GM19351 (cell line): Measurements from ENCODE around the gene CEMIP.
"Not testable (repeated sequence)": the region's sequence is repeated elsewhere in the genome, so short reads cannot be mapped to it uniquely, and the experiment has no call there.

Source experiments
- ATAC-seq: cut with Tn5 transposase; IDR thresholded peaks from one replicate; pipeline ENCODE4 v1.9.1; 2021; ENCODE audit warnings: mild to moderate bottlenecking, moderate library complexity; ENCODE audit not compliant: unreplicated experiment

The CEMIP gene

DNA sequence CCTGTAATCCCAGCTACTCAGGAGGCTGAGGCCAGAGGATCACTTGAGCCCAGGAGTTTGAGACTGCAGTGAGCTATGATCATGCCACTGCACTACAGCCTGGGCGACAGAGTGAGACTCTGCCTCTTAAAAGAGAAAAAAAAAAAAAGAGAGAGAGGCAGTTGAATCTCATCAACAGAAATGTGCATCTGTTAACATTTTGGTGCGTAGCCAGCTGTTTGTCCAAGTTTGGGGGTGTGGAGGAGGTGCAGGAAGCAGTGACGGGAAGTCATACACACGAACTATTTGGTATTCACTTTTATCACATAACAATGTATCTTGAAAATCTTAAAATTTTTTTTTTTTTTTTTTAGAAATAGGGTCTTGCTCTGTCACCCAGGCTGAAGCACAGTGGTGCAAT, 18.2 kb upstream of the CEMIP start:
- ATAC-seq = no peak

DNA sequence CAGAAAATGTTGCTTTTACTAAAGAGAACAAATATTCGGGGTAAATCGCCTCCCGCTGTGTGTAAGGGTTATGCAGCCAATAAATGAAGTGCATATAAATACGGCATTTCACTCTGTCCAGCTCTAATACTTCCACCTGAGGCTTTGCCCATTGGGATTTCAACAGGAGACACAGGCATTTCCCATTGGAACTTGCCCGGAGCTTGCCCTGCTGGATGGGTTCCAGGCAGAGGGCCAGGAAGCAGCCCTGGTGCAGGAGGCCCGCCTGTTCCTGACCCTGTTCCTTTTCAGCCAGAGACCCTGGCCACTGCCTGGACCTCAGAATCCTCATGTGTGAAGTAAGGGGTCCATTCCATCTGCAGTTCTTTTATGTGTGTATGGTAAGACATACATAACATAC, 17.4 kb upstream of the CEMIP start:
- ATAC-seq = no peak

DNA sequence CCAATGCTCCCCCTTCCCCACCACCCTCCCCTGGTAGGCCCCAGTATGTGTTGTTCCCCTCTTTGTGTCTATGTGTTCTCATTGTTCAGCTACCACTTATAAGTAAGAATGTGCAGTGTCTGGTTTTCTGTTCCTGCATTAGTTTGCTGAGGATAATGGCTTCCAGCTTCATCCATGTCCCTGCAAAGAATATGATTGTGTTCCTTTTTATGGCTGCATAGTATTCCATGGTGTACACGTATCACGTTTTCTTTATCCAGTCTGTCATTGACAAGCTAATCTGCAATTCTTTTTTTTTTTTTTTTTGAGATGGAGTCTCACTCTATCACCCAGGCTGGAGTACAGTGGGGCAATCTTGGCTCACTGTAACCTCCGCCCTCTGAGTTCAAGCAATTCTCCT, 15.9 kb upstream of the CEMIP start:
- ATAC-seq = not testable (repeated sequence)

DNA sequence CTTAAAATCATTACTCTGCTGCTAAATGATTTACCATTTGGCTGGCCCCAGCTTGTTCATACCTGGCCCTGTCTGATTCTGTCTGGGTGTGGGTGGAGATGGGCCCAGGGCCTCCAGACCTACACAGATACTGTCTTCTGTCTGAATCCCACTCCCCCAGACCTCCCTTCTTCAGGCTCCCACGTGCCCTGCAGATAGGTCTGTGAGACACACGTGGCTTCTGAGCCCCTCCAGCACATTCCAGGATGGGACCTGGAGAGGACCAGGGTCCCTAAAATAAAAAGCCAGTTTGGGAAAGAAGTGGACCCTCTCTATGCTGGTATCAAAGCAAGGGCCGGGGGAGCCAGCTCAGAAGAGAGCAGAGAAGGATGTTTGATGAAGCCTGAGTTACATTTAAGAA, 14.6 kb upstream of the CEMIP start:
- ATAC-seq = no peak

DNA sequence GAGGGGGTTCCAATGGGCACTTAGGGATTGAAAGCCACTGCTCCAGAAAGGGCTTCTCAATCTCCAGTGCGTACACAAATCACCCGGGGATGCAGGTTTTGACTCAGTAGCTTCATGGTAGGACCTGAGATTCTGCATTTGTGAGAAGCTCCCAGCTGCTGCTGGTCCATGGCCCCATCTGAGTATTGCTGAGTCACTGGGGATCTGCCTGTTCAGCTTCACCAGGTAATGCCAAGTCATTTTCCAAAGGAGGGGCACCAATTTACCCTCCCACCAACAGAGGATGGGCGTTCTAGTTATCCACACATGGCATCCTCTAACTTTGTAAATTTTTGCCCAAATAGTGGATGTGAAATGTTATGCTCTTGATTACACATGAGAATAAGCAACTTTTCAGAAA, 12.9 kb upstream of the CEMIP start:
- ATAC-seq = no peak

DNA sequence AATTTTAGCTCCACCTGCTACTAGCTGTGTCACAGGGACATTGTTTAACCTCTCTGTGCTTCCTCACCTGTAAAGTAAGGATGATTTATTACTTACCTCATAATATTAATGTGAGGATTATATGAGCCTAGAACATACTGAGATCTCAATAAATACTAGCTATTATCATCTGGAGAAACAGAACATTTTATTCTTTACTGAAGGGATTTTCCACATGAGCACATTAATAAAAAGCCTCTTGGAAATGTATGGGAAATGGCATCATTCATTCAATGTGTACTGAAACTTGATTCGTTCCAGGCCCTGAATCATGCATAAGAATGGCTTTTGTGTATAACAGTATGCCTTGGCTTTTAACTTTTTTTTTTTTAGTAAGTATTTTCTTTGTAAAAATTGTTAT, 11.0 kb upstream of the CEMIP start:
- no peak for ATAC-seq

DNA sequence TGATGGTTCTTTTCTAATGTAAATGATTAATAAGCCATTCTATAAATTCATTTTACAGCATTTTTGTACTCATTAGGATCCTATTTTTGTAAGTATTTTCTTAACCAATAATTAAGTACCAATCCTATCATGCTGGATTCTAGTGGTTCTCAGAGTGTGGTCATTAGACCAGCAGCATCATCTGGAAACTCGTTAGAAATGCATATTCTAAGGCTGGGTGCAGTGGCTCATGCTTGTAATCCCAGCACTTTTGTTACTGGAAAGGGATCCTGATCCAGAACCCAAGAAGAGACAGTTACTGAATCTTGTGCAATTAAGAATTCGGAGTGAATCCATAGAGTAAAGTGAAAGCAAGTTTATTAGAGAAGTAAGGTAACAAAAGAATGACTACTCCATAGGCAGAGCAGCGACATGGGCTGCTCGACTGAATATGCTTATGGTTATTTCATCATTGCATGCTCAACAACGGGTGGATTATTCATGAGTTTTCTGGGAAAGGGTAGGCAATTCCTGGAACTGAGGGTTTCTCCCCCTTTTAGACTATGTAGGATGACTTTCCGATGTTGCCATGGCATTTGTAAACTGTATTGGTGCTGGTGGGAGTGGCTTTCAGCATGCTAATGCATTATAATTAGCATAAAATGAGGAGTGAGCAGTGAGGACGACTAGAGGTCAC, 9.9 kb upstream of the CEMIP start:
- no peak for ATAC-seq

DNA sequence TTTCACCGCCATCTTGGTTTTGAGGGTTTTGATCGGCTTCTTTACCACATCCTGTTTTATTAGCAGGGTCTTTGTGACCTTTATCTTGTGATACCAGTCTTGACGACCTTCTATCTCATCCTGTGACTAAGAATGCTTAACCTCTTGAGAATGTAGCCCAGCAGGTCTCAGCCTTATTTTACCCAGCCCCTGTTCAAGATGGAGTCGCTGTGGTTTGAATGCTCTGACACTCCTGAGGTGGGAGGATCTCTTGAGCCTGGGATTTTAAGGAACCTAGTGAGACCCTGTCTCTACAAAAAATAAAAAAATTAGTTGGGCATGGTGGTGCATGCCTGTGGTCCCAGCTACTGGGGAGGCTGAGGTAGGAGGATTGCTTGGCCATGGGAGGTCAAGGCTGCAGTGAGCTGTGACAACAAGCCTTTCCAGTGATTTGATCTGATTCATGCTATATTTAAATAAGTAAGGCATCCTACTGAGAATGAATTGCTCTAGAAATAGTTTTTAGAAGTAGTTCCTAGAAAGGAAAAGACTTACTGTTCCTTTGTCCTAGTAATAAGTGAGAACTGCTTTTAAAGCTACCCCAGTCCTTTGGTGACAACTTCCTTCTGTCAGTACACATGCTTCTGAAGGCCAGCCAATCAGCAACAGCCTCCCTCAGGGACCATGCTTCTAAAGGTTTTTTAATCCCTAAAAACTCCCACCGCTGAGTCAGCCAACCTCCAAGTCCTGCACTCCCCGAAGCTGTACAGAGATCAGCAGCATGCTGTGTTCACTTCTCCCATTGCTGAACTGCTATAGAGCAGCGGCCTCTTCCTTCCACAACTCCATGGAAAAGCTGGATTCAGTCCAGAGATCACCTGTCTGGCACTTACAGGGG, 9.1 kb upstream of the CEMIP start:
- no peak for ATAC-seq

DNA sequence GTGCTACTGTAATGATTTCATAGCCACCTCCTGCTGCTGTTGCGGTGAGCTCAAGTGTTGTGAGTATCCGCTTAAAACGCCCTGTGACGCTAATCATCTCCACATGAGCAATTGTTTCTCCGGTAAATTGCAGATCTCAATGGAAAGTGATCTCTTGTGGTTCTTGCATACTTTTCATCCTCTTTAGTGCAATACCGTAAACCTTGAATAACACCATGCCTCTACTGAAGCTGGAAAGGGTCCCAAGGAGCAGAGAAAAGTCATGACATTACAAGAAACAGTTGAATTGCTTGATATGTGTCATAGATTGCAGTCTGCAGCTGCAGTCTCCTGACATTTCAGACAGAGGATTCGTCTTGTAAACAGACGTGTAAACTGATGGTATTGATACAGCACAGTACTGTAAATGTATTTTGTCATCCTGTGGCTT, 6.0 kb upstream of the CEMIP start:
- ATAC-seq = no peak

DNA sequence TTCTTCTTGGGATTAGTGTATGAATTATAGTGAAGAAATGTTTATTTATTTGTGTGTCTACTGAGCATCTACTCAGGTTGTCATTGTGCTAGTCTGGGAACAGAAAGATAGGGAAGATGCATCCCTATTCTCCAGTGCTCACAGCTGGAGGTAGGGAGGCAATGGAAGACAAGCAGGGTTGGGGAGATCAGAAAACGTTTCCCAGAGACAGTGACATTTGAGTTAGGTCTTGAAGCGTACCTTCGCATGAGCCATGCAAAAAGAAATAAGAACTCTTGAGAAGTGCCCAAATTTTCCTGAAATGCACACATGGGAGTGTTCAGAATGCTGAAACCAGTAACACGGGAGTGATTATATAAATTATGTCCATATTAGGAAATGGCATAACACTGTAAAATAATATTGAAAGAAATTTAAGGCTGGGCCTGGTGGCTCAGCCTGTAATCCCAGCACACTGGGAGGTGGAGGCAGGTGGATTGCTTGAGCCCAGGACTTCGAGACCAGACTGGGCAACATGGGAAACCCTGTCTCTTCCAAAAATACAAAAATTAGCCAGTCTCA, 5.3 kb upstream of the CEMIP start:
- ATAC-seq = no peak

DNA sequence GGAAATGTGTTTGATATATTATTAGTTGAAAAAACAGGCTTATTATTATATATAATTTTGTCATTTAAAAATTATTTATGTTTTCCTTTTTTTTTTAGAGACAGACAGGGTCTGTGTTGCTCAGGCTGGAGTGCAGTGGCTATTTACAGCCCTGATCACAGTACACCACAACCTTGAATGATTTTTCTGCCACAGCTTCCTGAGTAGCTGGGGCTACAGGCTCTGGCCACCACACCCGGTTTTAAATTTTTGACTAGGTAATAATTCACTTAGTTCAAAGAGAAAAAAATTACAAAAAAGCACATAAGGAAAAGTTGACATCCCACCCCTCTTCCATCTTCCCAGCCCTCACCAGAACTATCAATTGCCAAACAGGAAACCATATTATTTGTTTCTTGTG, 4.7 kb upstream of the CEMIP start:
- ATAC-seq = no peak

DNA sequence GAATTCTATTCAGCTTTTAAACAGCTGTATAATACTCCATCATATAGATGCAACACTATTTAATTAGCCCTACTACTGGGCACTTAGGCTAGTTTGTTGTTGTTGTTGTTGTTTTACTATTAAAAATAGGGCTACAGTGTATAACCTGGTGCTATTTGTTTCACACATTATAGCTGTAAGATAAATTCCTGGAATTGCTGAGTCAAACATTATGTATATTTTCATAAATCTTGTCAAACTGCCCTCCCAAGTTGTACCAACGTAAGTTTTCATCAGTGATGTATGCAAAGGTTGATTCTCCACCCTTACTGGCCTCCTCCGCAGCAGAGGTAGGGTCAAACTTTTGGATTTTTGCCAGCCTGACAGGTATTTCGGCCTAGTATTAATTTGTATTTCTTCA, 3.8 kb upstream of the CEMIP start:
- no peak for ATAC-seq

DNA sequence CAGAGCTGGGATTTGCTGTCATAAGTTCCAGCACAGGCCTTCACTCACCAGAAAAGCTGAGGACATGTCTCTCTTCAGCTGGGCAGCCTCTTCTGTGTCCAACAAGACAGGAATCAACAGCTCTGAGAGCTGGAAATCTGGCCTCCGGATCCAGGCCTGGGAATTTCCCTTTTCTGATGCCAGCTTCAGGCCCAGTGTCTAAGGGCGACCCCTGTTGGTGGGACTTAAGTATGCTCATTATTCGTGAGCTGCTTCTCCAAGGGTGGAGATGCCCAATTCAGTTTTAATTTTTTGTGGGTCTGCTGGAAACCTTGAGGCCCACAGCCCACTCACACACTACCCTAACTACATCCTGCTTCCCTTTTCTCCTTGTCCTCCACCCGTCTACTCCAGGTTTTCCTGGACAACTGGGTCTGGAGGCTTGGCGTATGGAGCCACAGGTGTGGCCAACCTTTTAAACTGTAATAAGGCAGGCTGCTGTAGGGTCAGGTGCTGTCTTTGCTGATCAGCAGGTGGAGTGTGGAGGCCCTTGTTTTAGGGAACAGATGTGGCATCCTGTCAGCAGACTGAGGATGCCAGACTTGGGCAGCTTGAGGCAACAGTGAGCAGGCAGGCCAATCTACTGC, 2.6 kb upstream of the CEMIP start:
- ATAC-seq = no peak

DNA sequence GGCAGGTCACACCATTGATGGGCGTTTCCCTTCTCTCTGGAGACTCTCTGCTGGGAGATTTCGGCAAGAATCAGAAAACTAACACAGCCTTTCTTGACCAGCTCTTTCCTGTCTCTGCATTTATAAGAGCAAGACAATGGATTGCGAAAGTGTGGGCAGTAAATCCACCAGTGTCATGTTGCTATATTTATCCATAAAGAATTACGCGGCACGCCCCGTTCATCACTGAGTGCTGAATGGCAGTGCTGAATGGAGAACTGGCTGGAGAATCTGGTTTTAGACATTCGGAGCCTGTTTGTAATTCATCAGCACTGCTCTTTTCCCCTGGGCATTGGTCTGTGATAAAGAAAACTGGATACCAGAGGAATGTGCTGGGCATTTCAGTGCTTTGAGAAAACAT, 2.0 kb upstream of the CEMIP start:
- ATAC-seq = no peak

DNA sequence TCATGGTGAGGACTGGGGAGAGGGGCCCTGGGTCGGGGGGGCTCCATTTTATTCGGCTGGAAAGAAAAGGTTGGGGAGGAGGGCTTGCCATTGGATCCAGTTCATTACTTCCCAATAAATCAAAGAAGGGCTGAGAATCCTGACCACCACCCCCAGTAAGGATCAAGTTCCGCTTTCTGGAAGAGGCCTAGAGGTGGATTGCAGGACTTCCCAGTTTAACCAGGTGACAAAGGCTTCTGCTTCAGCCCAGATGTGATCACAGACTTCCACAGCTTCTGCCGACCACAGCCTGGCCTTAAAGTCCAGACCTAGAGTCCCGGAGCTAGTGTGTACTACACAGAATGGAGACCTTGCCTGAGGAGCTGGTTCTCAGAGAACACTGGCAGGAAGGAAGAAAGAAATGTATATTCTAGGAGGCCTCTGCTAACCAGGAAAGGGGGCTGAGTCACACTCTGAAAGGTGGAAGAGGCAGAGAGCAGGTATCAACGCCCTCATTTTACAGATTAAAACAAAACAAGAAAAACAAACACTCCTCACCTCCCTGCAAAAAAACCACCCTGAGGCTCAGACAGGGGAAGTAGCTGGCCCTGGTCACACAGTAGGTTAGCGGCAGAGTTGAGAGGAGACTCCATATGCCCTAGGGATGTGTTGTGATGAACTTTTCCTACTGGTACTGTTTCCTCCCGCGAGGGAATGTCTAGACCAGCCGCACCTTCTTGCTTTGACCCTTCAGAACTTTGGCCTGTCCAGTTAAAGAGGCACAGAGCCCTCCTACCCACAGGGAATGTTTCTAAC, 1.1 kb upstream of the CEMIP start:
- ATAC-seq = no peak

DNA sequence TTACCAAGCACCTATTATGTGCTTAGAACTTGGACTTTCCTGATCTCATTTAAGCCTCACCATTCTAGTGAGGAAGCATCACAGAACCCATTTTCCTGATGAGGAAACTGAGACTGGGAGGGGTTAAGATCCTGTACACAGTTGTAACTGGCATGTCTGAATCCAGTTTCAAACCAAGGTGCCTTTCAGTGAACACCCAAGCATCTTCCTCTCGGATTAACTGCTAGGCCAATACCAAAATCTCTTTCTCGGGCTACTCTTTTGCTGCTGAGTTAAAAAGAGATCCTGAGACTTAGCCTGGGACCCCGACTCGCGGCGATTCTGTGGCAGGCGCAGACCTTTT, 578 bp upstream of the CEMIP start:
- no peak for ATAC-seq

DNA sequence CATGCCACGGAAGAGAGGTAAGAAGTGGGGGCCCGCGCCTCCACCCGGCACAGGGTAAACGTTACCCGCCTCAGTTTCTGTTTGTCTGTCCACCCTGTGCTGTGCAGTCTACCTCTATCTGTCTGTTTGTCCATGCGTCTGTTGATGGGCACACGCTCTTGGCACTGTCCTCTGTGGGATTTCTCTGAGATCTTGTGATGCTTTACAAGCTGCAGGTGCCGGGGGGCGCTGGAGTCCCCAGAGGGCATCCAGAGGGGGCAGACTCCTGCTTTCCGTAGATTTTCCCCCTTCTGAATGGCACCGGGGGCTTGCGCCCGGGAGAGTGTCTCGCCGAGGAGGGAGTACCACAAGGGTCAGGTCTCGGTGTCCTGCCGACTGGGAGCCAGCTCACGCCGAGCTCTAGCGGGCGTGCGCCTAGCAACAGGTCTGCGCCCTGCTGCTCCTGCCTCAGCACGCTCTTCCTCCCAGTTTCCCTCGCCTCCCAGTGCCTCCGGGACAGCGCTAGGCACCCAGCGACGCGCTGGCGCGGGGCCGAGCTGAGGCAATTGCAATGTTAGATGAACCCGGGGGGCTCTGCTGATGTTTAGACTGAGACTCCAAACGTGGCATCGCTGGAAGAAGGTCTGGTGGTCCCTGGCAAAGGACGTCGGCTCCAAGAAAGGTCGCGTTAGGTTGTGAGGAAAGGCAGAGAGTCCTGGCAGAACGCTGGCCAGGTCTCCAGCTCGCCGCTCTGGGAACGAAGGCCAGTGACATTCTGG, 667 bp downstream of the CEMIP start:
- ATAC-seq = no peak

DNA sequence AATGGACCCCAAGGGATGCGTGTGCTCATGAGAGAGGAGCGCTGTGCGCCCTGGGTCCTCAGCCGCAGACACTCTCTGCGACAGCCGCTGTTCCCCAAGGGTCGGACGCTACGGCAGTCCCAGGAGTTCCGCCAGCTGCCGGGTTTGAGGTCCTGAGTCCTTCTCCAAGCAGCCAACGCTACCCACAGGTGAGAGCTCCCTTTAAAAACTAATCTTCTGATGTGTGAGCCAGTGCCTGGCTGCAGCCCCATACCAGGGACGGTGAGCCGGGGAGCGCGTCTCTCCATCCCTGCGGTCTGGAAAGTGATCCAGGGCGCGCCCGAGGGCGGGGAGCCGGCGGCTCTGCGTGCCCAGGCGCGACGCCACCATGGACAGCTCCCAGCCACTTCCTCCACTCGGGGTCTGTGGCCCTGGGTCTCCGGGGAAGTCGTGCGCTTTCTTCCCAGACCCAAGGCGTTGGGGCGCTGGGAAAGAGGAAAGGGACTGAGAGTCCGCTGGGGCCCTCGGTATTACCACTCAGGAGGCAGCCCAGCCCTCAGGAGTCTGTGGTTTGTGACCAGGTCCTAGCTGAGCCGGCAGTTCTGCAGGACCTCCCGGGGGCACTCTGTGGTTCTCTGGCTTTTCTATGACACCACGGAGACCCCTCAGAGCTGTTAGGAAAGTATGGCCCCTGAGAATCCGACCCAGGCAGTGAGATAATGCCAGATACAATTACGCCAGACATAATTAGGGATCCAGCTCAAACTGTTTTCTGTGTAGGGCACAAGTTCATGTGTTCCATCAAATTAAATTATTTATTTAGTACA, 1.4 kb downstream of the CEMIP start:
- ATAC-seq = no peak

DNA sequence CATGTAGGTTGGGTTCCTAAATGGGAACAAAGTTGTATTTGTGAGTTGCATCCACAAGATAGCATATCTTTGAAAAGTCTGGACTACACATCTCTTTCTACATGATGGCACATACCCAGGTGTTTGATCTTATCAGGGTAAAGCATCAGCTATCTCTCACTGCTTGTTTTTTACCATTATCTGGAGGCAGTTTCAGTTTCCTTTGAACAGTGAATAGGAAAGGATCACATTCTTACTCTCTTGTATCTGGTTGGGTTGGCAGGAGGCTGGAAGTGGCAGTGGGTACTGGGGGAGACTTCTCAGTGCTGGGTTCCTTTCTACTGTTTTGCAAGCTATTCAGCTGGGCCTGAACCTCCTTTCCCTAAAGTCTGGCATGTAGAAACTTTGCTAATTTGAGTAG, 4.1 kb downstream of the CEMIP start:
- no peak for ATAC-seq

DNA sequence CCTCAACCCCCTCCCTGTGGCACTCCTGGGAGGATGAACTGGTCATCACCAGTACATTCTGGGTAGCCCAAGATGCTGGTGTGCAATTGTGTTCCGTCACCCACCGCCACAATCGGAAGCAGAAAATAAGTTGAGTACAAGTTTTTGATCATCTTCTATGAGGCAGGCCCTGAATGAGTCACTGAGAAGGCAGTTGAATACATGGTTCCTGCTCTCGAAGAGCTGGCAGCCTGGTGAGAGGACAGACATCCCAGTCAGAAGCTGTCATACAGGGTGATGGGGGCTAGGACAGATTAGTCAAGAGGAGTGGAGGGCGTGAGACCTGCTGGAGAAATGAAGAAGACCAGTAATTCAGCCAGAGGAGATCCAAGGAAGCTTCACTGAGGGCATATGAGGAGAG, 6.2 kb downstream of the CEMIP start:
- no peak for ATAC-seq
